HG02610 (cell line): ENCODE data around the gene MRPS16.

Source experiments
- ATAC-seq: cut with Tn5 transposase; IDR thresholded peaks from one replicate; pipeline ENCODE4 v1.9.1; 2021; ENCODE audit warnings: mild to moderate bottlenecking, moderate library complexity; ENCODE audit not compliant: unreplicated experiment

The MRPS16 gene

DNA sequence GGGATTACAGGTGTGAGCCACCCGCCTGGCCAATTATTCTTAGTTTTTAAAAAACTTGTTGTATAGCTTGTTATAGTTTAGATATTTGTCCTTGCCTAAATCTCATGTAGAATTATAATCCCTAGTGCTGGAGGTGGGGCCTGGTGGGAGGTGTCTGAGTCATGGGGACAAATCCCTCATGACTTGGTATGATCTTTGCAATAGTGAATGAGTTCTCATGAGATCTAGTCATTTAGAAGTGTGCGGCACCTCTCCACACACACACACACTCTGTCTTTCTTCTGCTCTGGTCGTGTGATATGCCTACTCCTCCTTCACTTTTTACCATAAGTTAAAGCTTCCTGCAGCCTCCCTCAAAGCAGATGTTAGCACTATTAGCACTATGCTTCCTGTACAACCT, 47.4 kb downstream of the MRPS16 start:
- no peak for ATAC-seq
